ENCODE data around the gene KCNJ10.
A peak's percentile ranks its signal among the peaks of the same experiment; 100 is the strongest.

The KCNJ10 gene

GRCh38 chr1:160020196-160020595 is 49.8 kb downstream of the KCNJ10 start:
- DNase-seq = no peak

GRCh38 chr1:160018900-160019299 is 51.1 kb downstream of the KCNJ10 start:
- DNase-seq = no peak

GRCh38 chr1:160018347-160018746 is 51.6 kb downstream of the KCNJ10 start:
- no peak for DNase-seq

GRCh38 chr1:160017592-160017991 is 52.4 kb downstream of the KCNJ10 start:
- no peak for DNase-seq

- DNase-seq = no peak
These were observed 58.2 kb downstream of the KCNJ10 start for GRCh38 chr1:160011781-160012180.

GRCh38 chr1:160009801-160010200 is 60.2 kb downstream of the KCNJ10 start:
- no peak for DNase-seq

- no peak for DNase-seq
These were observed 60.9 kb downstream of the KCNJ10 start for GRCh38 chr1:160009081-160009480.

- DNase-seq = no peak
These were observed 62.3 kb downstream of the KCNJ10 start for GRCh38 chr1:160007577-160008200.

GRCh38 chr1:160006312-160006940 is 63.5 kb downstream of the KCNJ10 start:
- peak; percentile 53 for DNase-seq

GRCh38 chr1:160005070-160005469 is 64.9 kb downstream of the KCNJ10 start:
- DNase-seq = no peak

- DNase-seq = no peak
These were observed 65.5 kb downstream of the KCNJ10 start for GRCh38 chr1:160004425-160004824.

GRCh38 chr1:160004001-160004400 is 66.0 kb downstream of the KCNJ10 start:
- DNase-seq = no peak

GRCh38 chr1:160001440-160001839 is 68.5 kb downstream of the KCNJ10 start:
- no peak for DNase-seq

GRCh38 chr1:159999204-159999603 is 70.8 kb downstream of the KCNJ10 start:
- DNase-seq = no peak

- no peak for DNase-seq
These were observed 73.3 kb downstream of the KCNJ10 start for GRCh38 chr1:159996653-159997052.

GRCh38 chr1:159994896-159995295 is 75.1 kb downstream of the KCNJ10 start:
- DNase-seq = no peak

- no peak for DNase-seq
These were observed 76.0 kb downstream of the KCNJ10 start for GRCh38 chr1:159993911-159994310.

GRCh38 chr1:159992161-159992560 is 77.8 kb downstream of the KCNJ10 start:
- DNase-seq = no peak

GRCh38 chr1:159991513-159991912 is 78.4 kb downstream of the KCNJ10 start:
- no peak for DNase-seq

GRCh38 chr1:159990005-159990404 is 80.0 kb downstream of the KCNJ10 start:
- no peak for DNase-seq

- no peak for DNase-seq
These were observed 80.4 kb downstream of the KCNJ10 start for GRCh38 chr1:159989581-159989980.

GRCh38 chr1:159988006-159988405 is 82.0 kb downstream of the KCNJ10 start:
- no peak for DNase-seq

- no peak for DNase-seq
These were observed 82.8 kb downstream of the KCNJ10 start for GRCh38 chr1:159987186-159987585.

GRCh38 chr1:159986531-159986930 is 83.4 kb downstream of the KCNJ10 start:
- DNase-seq = no peak

- DNase-seq = no peak
These were observed 83.9 kb downstream of the KCNJ10 start for GRCh38 chr1:159986093-159986492.
